NCI-H2081 treated with DMSO at 0.1 percent for 48 hours (cell line): Measurements from ENCODE around the gene LGALS4.
"Not testable (repeated sequence)": the region's sequence is repeated elsewhere in the genome, so short reads cannot be mapped to it uniquely, and the experiment has no call there.

ENCODE experiments used
- DNase-seq: peaks from one replicate; lab custom pipeline; 2025; lab: John Stamatoyannopoulos, UW

The LGALS4 gene

DNA sequence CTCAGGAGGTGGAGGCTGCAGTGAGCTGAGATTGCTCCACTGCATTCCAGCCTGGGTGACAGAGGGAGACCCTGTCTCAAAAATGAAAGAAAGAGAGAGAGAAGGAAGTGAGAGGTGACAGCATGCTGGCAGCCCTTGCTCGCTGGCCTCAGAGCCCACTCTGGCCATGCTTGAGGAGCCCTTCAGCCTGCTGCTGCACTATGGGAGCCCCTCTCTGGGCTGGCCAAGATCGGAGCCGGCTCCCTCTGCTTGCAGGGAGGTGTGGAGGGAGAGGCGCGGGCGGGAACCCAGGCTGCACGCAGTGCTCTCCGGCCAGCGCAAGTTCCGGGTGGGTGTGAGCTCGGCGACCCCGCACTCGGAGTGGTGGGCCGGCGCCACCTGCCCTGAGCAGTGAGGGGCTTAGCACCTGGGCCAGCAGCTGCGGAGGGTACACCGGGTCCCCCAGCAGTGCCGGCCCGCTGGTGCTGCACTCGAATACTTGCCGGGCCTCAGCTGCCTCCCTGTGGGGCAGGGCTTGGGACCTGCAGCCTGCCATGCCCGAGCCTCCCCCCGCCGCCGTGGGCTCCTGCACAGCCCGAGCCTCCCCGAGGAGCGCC, 8.6 kb upstream of the LGALS4 start:
- DNase-seq, result not testable (repeated sequence)

DNA sequence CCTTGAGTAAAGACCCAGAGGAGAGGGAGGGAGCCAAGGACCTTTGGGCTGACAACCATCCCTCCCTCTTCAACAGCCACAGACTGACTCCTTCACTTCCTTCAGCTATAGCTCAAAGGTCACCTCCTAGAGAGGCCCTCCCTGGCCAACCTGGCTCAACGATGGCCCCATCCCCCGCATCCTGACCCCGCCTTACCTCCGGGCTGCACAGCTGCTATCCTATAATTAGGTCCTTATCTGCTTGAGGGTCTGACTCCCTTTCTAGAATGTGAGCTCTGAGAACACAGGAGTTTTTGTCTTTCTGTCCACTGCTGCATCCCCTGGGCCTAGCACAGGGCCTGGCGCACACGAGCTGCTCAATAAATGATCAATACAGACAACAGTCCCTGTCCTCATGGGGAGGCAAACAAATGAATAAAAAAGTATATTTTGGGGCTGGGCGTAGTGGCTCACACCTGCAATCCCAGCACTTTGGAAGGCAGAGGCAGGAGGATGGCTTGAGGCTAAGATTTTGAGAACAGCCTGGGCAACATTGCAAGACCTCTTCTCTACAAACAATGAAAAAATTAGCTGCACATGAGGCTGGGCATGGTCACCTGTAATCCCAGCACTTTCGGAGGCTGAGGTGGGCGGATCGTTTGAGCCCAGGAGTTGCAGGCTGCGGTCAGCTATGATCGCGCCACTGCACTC, 6.6 kb upstream of the LGALS4 start:
- DNase-seq, result no peak

DNA sequence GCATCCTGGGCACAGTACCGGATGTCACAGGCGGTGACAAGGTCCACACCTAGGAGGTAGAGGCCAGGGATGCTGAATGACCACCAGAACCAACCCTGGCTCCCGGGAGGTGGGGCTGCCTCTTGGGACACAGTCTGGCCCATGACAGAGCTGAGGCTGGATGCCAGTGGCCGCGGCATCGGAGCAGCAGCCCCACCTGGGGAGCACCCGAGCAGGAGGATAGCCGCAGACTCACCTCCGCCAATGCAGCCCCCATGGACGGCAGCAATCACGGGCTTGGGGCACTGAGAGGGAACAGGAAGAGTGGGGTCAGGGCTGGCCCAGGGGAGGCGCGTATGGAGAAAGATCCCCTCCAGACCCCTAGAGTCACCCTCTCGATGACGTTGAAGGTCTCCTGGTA, 4.3 kb upstream of the LGALS4 start:
- DNase-seq, result no peak

DNA sequence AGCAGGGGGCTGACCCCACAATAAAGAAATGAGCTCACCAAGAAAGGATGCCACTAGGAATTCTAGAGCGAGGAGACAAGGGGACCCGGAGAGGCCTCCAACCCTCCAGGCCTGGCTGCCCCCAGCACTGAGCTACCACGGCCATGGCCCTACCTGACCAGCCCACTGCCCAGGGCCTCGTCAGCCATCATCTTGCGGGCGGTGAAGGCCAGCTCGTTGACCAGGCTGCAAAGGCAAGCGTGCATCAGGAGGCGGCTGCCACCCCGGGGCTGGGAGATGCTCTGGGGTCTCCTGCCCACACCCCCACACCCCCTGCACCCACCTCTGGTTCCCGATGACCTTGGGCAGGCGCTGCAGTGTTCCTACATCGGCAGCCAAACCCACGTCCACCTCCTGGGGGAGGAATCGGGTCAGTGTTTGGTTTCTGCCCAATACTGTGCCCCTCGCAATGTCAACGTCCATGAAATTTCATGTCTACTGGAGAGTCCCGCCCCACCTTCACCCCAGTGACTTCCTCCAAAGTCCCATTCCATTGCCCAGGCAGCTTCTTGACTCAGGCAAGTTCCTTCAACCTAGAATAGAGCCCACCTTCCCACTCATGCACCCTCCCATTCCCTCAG, 3.5 kb upstream of the LGALS4 start:
- DNase-seq, result no peak

DNA sequence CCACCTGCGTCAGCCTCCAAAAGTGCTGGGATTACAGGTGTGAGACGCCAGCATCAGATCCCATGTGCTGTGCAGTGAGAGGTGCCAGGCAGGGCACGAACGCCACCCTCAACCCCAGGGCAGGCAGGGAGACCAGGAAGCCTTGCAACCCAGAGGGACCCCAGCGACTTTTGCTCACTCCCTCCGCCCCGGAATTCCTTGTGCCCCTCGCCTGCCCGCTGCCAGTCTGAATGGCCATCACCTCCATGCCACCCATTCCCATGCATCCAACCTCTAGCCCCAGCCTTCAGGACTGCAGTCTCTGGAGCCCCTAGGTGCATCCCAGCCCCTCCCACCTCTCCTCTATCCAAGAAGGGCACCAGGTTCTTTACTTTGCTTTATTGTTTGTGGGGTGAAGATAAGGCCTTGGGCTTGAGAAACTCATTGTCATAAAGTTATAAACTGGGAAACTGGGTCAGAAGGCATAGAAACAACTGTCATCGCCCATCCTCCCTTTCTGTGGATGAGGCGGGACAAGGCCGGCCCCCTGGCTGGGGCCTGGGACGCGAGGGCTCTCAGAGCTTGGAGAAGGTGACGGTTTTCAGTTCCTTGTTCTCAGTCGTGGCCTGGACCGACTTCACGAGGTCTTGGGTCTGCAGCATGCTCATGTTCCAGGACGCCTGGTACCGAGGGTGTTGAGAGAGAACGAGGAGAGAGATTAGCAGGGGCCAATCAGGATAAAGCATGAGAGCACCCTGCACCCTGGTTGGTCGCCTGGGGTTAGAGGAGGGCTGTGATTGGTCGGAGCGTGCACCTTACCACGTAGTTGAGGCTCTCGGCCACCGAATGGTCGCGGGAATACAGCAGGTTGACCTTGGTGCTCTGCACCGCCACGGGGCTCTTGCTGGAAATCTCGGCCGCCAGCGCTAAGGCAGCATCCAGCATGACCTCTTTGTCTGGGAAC, 2.6 kb upstream of the LGALS4 start:
- DNase-seq, result no peak

DNA sequence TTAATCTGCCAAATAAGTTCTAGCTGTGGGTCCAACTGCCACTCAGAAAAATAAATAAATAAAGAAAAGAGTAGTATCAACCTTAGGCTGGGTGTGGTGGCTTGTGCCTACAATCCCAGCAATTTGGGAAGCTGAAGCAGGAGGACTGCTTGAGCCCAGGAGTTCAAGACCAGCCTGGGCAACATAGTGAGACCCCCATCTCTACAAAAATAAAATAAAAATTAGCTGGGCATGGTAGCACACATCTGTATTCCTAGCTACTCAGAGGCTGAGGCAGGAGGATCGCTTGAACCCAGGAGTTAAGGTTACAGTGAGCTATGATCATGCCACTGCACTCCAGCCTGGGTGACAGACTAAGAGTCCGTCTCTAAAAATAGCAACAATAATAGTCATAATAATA, 1.2 kb upstream of the LGALS4 start:
- not testable (repeated sequence) for DNase-seq

DNA sequence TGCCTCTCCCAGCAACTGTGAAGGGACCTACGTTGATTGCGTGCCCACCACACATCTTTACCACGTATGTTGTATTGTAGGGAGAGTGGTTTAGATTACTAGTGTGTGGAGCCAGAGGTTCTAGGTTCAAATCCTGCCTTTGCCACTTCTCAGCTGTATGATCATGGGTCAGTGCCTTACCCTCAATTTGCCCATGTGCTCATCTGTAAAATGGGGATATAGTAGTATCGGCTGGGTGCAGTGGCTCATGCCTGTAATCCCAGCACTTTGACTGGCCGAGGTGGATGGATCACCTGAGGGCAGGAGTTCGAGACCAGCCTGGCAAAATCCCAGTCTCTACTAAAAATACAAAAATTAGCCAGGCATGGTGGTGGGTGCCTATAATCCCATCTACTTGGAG, 578 bp upstream of the LGALS4 start:
- no peak for DNase-seq

DNA sequence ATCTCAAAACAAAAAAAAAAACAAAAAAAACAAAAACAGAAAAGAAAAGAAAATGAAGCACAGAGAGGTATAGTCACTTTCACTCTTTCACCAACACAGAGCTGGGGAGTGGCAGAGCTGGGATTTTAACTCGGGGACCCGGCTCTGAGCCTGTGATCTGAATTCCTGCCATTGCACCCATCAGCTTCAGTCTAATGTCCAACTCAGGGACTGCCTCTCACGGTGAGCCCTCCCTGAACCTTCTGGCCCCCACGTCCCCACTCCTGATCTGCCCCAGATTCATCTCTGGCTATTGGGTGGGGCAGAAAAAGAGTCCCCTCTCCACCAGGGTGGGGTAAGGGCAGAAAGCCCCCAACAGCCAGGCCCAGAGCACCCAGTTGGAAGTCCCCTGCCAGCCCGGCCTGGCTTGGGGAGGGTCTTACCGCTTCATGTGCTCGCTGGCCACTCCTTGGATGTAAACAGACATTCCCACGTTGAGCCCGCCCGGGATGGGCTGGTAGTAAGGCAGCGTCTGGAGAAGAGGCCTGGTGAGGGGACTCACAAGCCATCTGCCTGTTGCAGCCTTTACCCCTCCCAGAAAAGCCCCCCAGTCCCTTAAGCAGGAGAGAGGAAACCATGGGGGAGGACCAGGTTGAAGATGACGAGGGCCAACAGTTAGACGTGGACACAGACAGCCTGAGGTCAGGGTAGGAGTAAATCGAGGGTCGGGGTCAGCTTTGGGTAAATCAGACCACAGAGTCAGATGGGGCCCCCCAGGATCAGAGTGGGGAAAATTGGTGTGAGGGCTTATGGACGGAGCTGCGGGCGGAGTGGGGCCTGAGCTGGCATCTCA, 520 bp downstream of the LGALS4 start:
- DNase-seq, result no peak

DNA sequence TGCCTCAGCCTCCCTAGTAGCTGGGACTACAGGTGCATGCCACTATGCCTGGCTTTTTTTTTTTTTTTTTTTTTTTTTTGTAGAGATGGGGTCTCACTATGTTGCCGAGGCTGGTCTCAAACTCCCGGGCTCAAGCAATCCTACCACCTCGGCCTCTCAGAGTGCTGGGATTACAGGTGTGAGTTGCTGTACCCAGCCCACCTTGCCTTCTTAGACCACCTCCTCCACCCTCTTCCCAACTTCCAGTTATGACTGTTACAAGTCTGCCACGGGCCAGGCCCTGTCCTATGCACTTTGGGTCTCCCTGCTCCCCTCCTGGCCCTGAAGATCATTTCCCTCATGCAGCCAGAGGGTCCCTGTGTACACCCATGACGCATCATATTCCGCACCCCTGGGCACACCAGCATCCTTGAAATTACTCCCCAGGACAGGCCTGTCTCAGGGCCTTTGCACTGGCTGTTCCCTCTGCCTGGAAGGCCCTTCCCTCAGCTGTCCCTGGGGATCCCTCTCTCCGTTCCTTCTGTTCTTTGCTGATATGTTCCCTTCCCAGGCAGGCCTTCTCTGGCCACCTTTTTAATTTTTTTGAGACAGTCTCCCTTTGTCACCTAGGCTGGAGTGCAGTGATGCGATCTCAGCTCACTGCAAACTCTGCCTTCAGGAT, 3.0 kb downstream of the LGALS4 start:
- DNase-seq, result no peak

DNA sequence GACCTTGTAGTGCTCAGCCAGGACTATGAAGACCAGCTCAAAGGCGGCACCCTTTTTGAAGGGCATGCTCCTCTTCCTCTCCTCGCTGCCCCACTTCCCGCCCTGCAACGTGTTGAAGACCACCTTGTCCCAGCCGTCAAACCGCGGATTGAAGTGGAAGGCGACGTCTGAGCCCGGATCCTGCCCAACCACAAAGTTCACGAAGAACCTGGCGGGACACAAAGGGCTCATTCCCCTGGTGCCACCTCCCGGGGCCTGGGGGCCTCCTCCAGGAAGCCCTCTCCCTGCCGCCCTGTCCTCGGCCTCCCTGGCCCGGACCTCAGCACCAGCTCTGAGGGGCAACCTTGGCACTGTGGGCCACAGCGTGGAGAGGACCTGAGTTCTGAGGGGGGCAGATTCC, 4.0 kb downstream of the LGALS4 start:
- DNase-seq, result no peak

DNA sequence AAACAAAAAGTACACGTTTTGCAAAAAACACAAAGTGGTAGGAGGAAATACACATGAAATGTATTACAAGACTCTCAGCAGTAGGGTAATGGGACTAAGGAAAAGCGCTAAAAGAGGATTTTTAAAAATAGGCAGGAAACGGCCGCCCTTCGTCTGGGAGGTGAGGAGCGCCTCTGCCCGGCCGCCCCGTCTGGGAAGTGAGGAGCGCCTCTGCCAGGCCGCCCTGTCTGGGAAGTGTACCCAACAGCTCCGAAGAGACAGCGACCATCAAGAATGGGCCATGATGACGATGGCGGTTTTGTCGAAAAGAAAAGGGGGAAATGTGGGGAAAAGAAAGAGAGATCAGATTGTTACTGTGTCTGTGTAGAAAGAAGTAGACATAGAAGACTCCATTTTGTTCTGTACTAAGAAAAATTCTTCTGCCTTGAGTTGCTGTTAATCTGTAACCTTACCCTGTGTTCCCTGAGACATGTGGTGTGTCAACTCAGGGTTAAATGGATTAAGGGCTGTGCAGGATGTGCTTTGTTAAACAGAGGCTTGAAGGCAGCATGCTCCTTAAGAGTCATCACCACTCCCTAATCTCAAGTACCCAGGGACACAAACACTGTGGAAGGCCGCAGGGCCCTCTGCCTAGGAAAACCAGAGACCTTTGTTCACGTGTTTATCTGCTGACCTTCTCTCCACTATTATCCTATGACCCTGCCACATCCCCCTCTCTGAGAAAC, 5.2 kb downstream of the LGALS4 start:
- DNase-seq, result not testable (repeated sequence)

DNA sequence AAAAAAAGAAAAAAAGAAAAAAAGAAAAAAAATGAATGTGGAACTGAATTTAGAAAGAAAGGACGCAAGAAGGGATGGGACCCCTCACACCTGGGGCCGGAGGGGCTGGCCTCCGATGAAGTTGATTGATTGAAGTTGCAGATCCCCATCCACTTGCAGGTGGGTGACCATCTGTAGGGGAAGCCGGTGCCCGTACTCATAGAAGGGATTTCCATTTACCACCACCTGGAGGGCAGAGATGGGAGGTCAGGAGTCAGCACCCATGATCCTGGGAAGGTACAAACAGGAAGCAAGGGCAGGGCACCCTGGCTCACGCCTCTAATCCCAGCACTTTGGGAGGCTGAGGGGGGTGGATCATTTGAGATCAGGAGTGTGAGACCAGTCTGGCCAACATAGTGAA, 6.4 kb downstream of the LGALS4 start:
- no peak for DNase-seq

DNA sequence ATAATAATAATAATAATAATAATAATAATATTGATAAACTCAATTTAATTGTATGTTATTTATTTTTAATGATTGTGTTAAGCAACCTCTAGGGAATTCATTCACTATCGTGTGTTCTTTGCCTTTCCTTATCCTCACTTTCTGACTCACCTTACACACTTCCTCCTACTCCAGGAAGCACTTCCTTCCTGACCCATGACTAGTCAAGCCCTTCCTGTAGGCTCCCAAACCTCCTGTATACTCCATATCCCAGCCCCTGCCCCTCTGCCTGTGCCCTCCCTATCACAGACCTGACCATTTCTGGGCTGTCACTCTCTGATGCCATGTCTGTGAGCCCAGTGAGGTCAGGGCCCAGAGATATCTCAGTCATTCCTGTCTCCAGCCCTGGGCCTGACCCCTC, 7.6 kb downstream of the LGALS4 start:
- DNase-seq, result no peak

DNA sequence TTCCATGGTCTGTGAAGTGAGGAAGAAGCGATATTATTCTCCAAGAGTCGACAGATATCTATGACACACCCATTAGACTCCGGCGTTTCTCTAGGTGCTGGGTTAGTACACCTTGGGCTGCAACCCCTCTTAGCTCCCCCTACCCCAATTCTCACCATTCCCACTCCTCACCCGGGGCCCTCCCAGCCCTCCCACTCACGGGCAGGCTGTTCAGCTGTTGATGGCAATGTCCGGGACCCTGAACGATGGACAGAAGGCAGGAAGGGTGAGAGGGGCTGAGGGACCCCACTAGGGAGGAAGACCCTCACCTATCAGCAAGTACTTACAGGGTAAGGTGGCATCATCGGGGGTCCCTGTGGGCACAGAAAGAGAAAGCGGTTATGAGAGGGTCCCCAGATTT, 9.2 kb downstream of the LGALS4 start:
- DNase-seq, result no peak

DNA sequence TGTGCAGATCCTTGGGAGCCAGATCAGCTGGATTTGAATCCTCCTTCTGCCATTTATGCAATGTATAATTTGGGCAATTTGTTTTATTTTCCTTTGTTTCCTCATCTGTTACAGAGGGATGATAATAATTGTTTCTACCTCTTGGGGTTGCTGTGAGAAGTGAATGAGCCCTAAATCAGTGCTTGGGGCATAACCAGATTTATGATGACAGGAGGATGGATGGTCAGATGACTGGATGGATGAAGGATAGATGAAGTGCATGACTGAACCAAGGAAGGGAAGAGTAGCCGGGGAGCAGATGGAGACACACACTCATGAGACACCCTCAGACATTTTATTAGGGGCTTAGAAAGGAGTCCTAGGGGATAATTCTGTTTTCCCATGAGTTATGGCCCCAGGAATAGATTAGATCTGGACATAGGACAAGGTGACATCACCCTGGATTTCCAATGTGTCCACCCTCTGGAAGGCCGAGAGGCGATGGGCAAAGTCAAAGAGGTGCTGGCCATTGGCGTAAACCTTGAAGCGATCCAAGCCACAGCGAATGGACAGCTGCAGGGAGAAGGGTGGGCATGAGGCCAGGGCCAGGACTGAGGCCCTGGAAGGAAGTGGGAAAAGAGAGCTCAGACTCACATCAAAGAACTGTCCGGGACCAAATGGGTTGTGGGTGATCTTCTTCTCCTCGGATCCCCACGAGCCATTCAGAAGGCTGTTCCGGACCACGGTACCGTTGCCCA, 11.2 kb downstream of the LGALS4 start:
- no peak for DNase-seq

DNA sequence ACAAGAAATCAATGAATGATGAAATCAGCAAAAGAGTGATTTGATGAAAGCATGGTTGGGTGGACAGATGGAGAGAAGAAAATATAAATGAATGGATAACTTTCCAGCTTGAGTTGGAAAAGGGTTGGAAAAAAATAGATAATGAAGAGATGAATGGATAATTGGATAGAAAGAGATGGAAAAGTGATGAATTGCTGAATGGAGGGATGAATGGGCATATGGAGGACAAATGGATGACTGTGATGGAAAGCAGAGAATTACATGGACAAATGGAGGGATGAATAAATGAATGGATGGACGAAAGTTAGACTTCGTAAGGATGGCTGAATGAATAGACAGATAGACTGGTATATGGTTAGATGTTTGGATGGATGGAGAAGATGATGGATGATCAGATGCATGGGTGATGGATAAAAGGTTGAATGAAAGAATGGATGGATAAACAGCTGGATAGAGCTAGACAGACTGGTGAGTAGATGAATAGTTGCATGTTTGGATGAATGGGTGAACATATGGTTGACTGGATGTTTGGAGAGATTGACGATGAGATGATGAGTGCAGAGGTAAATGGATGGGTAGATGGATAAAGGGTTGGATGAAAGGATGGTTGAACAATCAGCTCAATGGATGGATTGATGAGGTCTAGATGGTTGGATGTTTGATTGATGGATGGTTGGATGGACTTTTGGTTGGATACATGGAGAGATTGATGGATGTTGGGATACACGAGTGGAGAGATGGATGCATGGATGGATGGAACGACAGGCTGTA, 12.0 kb downstream of the LGALS4 start:
- no peak for DNase-seq

DNA sequence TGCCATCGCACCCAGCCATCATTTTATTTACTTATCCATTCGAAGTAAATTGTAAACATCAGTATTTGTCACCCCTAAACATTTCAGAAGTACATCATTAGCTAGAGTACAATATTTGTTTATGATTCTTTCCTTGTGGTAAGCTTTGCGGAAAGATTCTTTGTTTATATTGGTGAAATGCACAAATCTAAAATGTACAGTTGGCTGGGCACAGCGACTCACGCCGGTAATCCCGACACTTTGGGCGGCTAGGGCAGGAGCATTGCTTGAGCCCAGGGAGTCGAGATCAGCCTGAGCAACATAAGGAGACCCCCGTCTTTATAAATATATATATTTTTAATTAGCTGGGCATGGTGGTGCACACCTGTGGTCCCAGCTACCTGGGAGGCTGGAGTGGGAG, 13.6 kb downstream of the LGALS4 start:
- DNase-seq, result no peak

DNA sequence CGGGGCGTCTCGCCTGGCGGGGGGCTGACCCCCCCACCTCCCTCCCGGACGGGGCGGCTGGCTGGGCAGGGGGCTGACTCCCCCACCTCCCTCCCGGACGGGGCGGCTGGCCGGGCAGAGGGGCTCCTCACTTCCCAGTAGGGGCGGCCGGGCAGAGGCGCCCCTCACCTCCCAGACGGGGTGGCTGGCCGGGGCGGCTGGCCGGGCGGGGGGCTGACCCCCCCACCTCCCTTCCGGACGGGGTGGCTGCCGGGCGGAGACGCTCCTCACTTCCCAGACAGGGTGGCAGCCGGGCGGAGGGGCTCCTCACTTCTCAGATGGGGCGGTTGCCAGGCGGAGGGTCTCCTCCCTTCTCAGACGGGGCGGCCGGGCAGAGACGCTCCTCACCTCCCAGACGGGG, 15.0 kb downstream of the LGALS4 start:
- not testable (repeated sequence) for DNase-seq

DNA sequence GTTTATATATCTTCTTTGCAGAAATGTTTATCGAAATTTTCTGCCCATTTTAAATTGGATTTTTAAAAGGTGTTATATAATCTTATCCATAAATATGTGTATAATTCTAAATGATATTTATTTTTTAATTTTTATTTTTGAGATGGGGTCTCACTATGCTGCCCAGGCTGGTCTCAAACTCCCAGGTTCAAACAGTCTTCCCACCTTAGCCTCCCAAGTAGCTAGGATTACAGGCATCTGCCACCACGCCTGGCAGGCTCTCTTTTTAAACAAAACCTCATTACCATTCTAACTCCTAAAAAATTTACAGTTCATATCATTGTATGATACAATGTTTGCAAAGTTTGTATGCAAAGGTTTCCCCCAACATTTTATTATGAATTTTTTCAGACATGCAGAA, 16.6 kb downstream of the LGALS4 start:
- DNase-seq, result no peak
